K562 (cell line): ENCODE measurements around the gene FBXW11. TPM values are rescaled to one million over a fixed set of nuclear protein-coding genes. Genes with fewer than 3 reads are reported as not detected.
A peak's percentile ranks its signal among the peaks of the same experiment; 100 is the strongest.

Experiments
- ATF7 ChIP-seq: fragments of 450-650 bp; IDR thresholded peaks from 2 replicates; pipeline ENCODE4 v1.7.1; 2014; ENCODE audit warnings: mild to moderate bottlenecking, moderate library complexity
- BRF1 ChIP-seq: IDR thresholded peaks from 3 replicates; pipeline ENCODE4 v1.6.1; 2011; ENCODE audit warnings: borderline replicate concordance, mild to moderate bottlenecking; ENCODE audit not compliant: insufficient read length; ENCODE audit errors: extremely low read depth
- CTCFL ChIP-seq: IDR thresholded peaks from 2 replicates; pipeline ENCODE4 v1.6.1; 2011; ENCODE audit warnings: borderline replicate concordance, low read depth, mild to moderate bottlenecking, moderate library complexity, low read length; ENCODE audit not compliant: insufficient read depth, poor library complexity, severe bottlenecking
- ELF2 ChIP-seq: fragments of 250-450 bp; sonication (Bioruptor Pico); IDR thresholded peaks from 2 replicates; pipeline ENCODE4 v1.5.0; 2021; ENCODE audit warnings: mild to moderate bottlenecking
- ESRRA ChIP-seq: fragments of 450-650 bp; IDR thresholded peaks from 2 replicates; pipeline ENCODE4 v1.6.1; 2014; ENCODE audit warnings: low read depth, mild to moderate bottlenecking, moderate library complexity, borderline replicate concordance
- ETV5 ChIP-seq: sonication (generic); formaldehyde crosslinking; IDR thresholded peaks from 2 replicates; pipeline ENCODE4 v1.4.0; 2020; ENCODE audit warnings: low read depth, mild to moderate bottlenecking, missing genetic modification reagents
- GATAD2B ChIP-seq: fragments of 450-650 bp; IDR thresholded peaks from 2 replicates; pipeline ENCODE4 v1.6.1; 2017; ENCODE audit warnings: mild to moderate bottlenecking, borderline replicate concordance
- HDAC1 ChIP-seq, 2 experiments: fragments of 450-650 bp; IDR thresholded peaks; 2 replicates each; pipeline ENCODE4 v1.6.1; 2016 to 2017; ENCODE audit warnings: inconsistent platforms in 1 of 2, mild to moderate bottlenecking in 1 of 2, moderate library complexity in 1 of 2
- HDAC6 ChIP-seq: IDR thresholded peaks from 2 replicates; pipeline ENCODE4 v1.6.1; 2012; ENCODE audit warnings: low read depth, mild to moderate bottlenecking, control low read depth, inconsistent platforms, low read length, moderate library complexity
- HDAC8 ChIP-seq: fragments of 450-650 bp; IDR thresholded peaks from 2 replicates; pipeline ENCODE4 v1.6.1; 2016; ENCODE audit warnings: mild to moderate bottlenecking, missing genetic modification characterization, moderate library complexity, missing compliant biosample characterization
- HMGN3 ChIP-seq: IDR thresholded peaks from 2 replicates; pipeline ENCODE4 v1.6.1; 2011; ENCODE audit warnings: borderline replicate concordance, low read depth, mild to moderate bottlenecking, mixed read lengths, low read length; ENCODE audit not compliant: insufficient read length; ENCODE audit errors: extremely low read depth
- NCOA4 ChIP-seq: fragments of 450-650 bp; IDR thresholded peaks from 2 replicates; pipeline ENCODE4 v1.6.1; 2018; ENCODE audit warnings: mild to moderate bottlenecking; ENCODE audit not compliant: partially characterized antibody
- NR4A1 ChIP-seq, 2 experiments: fragments of 250-450 bp in 1 of 2; fragments of 450-650 bp in 1 of 2; sonication (Bioruptor Pico) in 1 of 2; IDR thresholded peaks; 2 replicates each; pipeline versions ENCODE4 v1.4.0 to v1.6.1; 2016 to 2020; ENCODE audit warnings: mild to moderate bottlenecking in 2 of 2, missing compliant biosample characterization in 1 of 2, missing genetic modification characterization in 1 of 2, moderate library complexity in 1 of 2
- OTX1 ChIP-seq: fragments of 450-650 bp; formaldehyde crosslinking; IDR thresholded peaks from 2 replicates; pipeline ENCODE4 v1.4.0; 2022; ENCODE audit warnings: mild to moderate bottlenecking
- PML ChIP-seq: IDR thresholded peaks from 2 replicates; pipeline ENCODE4 v1.6.1; 2012; ENCODE audit warnings: low read length, inconsistent platforms
- POLR2B ChIP-seq: fragments of 450-650 bp; IDR thresholded peaks from 2 replicates; pipeline ENCODE4 v1.6.1; 2018; ENCODE audit warnings: low read depth; ENCODE audit not compliant: partially characterized antibody
- POLR3A ChIP-seq: IDR thresholded peaks from 2 replicates; pipeline ENCODE4 v1.6.1; 2011; ENCODE audit warnings: borderline replicate concordance, mild to moderate bottlenecking, moderate library complexity; ENCODE audit not compliant: insufficient read length, insufficient read depth; ENCODE audit errors: extremely low read depth
- POLR3G ChIP-seq: IDR thresholded peaks from 2 replicates; pipeline ENCODE4 v1.6.1; 2011; ENCODE audit not compliant: insufficient read length, insufficient replicate concordance; ENCODE audit errors: extremely low read depth
- SNIP1 ChIP-seq: fragments of 450-650 bp; IDR thresholded peaks from 2 replicates; pipeline ENCODE4 v1.7.1; 2017; ENCODE audit warnings: low read depth, mild to moderate bottlenecking
- SP1 ChIP-seq: sonication (generic); formaldehyde crosslinking; IDR thresholded peaks from 2 replicates; pipeline ENCODE4 v1.8.1; 2022; ENCODE audit warnings: mild to moderate bottlenecking, missing genetic modification reagents
- SPI1 ChIP-seq: IDR thresholded peaks from 2 replicates; pipeline ENCODE4 v1.6.1; 2011; ENCODE audit warnings: low read depth, low read length, control low read depth, borderline replicate concordance
- SREBF1 ChIP-seq: fragments of 150-350 bp; IDR thresholded peaks from 2 replicates; pipeline ENCODE4 v1.6.1; 2014; ENCODE audit warnings: antibody characterized with exemption, low read depth, low read length, borderline replicate concordance
- SRF ChIP-seq, 2 experiments: fragments of 250-450, 450-650 bp in 1 of 2; sonication (Bioruptor Pico) in 1 of 2; sonication (generic) in 1 of 2; formaldehyde crosslinking; IDR thresholded peaks; 2 replicates each; pipeline versions ENCODE4 v1.5.0 to v1.5.1; 2020 to 2022; ENCODE audit warnings: mild to moderate bottlenecking in 1 of 2, missing genetic modification reagents in 1 of 2
- TAF1 ChIP-seq: IDR thresholded peaks from 2 replicates; pipeline ENCODE4 v1.6.1; 2011; ENCODE audit warnings: mild to moderate bottlenecking, low read length, moderate library complexity; ENCODE audit not compliant: insufficient read depth, control insufficient read depth, severe bottlenecking; ENCODE audit errors: extremely low read depth
- ZFP30 ChIP-seq: fragments of 250-450 bp; sonication (Bioruptor Pico); IDR thresholded peaks from 2 replicates; pipeline ENCODE4 v1.8.0; 2022; ENCODE audit warnings: moderate library complexity, mild to moderate bottlenecking, inconsistent platforms, borderline replicate concordance
- ZNF165 ChIP-seq: fragments of 250-450 bp; sonication (Bioruptor Pico); IDR thresholded peaks from 2 replicates; pipeline ENCODE4 v1.4.0; 2020; ENCODE audit warnings: borderline replicate concordance
- polyA plus RNA-seq, 8 experiments: library from polyadenylated mRNA; depleted of rRNA in 4 of 8; stranded (reverse) in 5 of 8; unstranded in 3 of 8; fragments of >200 nt; fragmentation: Nextera tagmentation in 2 of 8; fragmentation: Illumina TruSeq in 1 of 8; extraction: Ambion mirVana in 2 of 8; extraction: Trizol in 1 of 8; gene quantifications; 2 replicates each; pipeline versions ENCODE4 v1.2.1 to v1.2.3, GENCODE V29; 2011 to 2014; ENCODE audit warnings: inconsistent platforms in 1 of 8, missing spikeins in 1 of 8
- total RNA-seq, 7 experiments: library from RNA; depleted of rRNA in 6 of 7; stranded (reverse); fragments of >200 nt in 6 of 7; fragmentation: Illumina TruSeq in 2 of 7; extraction: Trizol in 2 of 7; gene quantifications; 2 replicates each; pipeline versions ENCODE4 v1.2.1 to v1.2.3, GENCODE V29; 2011 to 2021; ENCODE audit warnings: low replicate concordance in 1 of 7

Gene FBXW11
- total and polyA plus RNA-seq, 9 of the 15 experiments (the other 6 are each of a cell fraction or from before 2014, with no cell fraction given) = 3.0 to 28.6 (median 23.6) TPM

- TF ChIP-seq ZNF165 (CRISPR knock-in tag) (peak; percentile 84; the same call in 1 of the 2 replicates), POLR3G (no peak), NCOA4 (no peak), ZFP30 (CRISPR knock-in tag) (no peak), SRF (CRISPR knock-in tag; IDR thresholded peaks at IDR 0.05) (0 out of 4 replicates have a peak, but pooled peaks of 1 of the 2 experiments have one; percentile 40), OTX1 (CRISPR knock-in tag) (peak; percentile 12; the same call in 1 of the 2 replicates), NR4A1 (CRISPR knock-in tag; IDR thresholded peaks at IDR 0.05) (no peak), NR4A1 (tag; IDR thresholded peaks at IDR 0.05) (peak; percentile 87), POLR3A (no peak), GATAD2B (peak; percentile 64; the same call in 1 of the 2 replicates), POLR2B (peak; percentile 94), TAF1 (peak; percentile 73), ESRRA (no peak; the same call in 1 of the 2 replicates), HDAC6 (no peak), SPI1 (no peak), BRF1 (no peak), PML (peak; percentile 55; the same call in 1 of the 2 replicates), ELF2 (CRISPR knock-in tag) (peak; percentile 83), CTCFL (no peak), HDAC8 (tag) (no peak; the same call in 1 of the 2 replicates), ATF7 (peak; percentile 78), ETV5 (CRISPR knock-in tag) (no peak), HDAC1 (IDR thresholded peaks at IDR 0.05) (peak in 1 of 2 experiments; percentile 71; a peak in 2 of 4 replicates), SNIP1 (no peak), SP1 (CRISPR knock-in tag) (peak; percentile 74), HMGN3 (no peak), SREBF1 (0 out of 2 replicates have a peak, but pooled peaks have one; percentile 20)
These were observed at the start of gene FBXW11 (continued) for GRCh38 chr5:172006321-172007174.
